ENCODE results near the gene STK4.

The STK4 gene

DNA sequence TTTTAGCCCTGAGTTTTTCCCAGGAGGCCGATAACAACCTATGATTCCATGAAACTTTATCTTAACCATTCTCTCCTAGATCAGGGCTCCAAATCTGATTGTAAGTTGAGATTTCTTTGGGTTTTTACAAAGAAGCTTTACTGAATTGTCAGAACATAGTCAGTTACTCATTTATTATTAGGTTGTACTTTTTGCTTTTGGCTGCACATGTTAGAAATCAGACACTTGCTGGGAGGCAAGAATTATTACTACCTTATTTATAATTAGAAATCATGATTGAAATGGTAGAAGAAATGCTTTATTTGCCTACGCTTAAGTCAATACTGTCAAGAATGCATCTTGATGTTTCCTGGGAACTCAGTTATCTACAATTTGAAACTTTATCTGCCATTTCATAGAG is 71.3 kb downstream of the STK4 start:
- no peak for DNase-seq (ENCODE audit: low spot score)
- H3K27ac ChIP-seq = no peak overlapping the region
- no peak overlapping the region for H3K4me3 ChIP-seq
- TF ChIP-seq, protein P1, sequence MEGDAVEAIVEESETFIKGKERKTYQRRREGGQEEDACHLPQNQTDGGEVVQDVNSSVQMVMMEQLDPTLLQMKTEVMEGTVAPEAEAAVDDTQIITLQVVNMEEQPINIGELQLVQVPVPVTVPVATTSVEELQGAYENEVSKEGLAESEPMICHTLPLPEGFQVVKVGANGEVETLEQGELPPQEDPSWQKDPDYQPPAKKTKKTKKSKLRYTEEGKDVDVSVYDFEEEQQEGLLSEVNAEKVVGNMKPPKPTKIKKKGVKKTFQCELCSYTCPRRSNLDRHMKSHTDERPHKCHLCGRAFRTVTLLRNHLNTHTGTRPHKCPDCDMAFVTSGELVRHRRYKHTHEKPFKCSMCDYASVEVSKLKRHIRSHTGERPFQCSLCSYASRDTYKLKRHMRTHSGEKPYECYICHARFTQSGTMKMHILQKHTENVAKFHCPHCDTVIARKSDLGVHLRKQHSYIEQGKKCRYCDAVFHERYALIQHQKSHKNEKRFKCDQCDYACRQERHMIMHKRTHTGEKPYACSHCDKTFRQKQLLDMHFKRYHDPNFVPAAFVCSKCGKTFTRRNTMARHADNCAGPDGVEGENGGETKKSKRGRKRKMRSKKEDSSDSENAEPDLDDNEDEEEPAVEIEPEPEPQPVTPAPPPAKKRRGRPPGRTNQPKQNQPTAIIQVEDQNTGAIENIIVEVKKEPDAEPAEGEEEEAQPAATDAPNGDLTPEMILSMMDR (IDR thresholded peaks at IDR 0.05) = no peak

DNA sequence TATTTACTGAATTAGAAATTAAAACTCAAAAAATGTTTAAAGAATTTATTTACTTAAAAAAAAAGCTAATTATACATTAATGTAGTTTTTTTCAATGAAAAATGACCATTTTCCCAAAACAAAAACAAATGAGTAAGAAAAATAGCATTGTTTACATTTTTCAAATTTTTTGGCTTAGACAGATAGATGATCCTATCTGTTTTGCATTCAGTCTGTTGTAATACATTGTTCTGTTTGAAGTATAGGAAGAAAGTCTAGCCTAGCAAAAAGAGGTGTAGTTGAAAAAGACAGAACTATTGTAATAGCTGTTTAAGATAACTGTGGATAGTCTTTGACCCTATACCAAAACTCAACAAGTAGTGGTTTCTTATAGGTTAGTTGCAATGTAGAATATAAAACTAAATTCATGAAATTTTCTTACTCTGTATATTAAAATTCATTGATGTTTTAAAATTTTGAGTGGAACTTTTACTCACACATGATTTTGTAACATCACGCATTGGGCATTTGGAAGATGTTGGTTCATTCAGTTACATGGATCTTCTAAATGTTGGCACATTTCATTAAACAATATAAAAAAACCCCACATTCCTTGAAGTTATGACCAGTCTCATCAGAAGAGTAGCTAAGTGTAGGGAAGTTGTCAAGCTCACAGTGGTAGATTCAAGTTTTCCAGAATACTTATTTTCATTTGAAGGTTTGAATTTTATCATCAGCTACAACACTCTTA is 72.6 kb downstream of the STK4 start:
- Histone ChIP-seq H3K4me3 (no peak overlapping the region), H3K27ac (no peak overlapping the region)
- DNase-seq (ENCODE audit: low spot score) = no peak
- TF ChIP-seq, protein P1 (IDR thresholded peaks at IDR 0.05) = no peak

DNA sequence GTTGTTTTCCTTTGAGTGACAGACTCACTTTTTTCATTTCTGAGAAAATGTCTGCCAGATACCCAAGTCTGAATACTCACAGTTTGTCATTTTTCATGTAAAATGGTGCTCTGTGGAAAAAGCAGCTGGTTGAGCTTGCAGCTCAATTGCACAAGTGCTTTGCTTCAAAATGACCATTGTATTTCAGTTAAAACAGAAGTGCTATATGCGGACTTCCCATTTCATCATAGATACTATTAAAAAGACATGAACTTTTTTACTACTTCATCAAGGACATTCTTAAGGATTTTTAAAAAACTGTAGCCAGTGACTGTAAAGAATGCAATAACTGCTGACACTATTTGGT is 73.1 kb downstream of the STK4 start:
- H3K27ac ChIP-seq = no peak overlapping the region
- TF ChIP-seq, protein P1 (IDR thresholded peaks at IDR 0.05) = no peak
- H3K4me3 ChIP-seq = no peak overlapping the region
- DNase-seq (ENCODE audit: low spot score) = no peak

DNA sequence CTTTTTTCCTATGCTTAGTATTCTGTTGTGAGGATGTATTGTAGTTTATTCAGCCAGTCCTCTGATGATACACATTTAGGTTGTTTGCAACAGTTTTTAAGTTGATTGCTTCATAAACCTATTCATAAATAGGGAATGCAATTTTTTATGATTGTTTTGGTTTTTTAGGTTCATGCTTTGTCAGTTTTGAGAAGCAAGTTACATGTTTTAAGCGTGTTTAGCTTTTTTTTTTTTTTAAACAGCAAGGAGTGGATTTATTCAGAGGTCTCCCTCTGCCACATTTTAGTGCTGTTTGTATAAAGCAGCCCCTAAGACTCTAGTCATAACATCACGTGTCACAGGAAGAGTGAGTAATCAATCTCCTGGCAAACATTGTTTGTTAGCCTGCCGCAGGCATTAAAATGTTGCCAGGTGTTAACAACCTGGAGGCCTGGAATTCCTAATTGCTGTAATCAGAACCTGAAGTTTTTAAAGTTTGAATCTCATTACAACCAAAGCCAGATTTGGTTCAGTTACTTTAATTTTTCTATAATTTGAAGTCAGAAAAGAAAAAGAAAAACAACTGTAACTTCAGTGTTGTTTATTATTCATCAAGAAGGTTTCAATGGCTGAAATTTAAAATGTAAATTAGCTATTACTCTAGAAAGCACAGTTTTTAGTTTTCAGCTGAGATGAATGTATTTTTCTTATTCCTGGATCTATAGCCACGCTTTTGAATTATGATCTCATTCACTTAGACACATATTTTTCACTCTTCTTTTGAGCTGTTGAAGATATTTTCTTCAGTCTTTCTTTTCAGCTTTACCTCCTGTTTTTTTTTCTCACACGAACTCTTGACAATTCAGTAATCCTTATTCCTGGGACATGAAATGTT is 75.4 kb downstream of the STK4 start:
- H3K27ac ChIP-seq = no peak overlapping the region
- no peak for DNase-seq (ENCODE audit: low spot score)

DNA sequence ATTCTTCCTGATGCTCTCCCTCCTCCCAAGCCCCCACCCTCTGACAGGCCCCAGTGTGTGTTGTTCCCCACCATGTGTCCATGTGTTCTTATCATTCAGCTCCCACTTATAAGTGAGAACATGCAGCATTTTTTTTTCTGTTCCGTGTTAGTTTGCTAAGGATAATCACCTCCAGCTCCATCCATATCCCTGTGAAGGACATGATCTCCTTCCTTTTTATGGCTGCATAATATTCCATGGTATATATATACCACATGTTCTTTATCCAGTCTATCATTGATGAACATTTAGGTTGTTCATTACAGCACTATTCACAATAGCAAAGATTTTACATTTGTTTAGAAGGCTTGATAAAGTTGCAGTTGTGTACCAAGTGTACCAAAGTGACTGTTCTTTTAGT is 76.7 kb downstream of the STK4 start:
- no peak for DNase-seq (ENCODE audit: low spot score)
- TF ChIP-seq, protein P1 (IDR thresholded peaks at IDR 0.05) = no peak
- H3K4me3 ChIP-seq = no peak overlapping the region
- no peak overlapping the region for H3K27ac ChIP-seq

More for the DNA sequence above, 75.4 kb downstream of the STK4 start:
- TF ChIP-seq, protein P1 (IDR thresholded peaks at IDR 0.05) = no peak
- no peak overlapping the region for H3K4me3 ChIP-seq

DNA sequence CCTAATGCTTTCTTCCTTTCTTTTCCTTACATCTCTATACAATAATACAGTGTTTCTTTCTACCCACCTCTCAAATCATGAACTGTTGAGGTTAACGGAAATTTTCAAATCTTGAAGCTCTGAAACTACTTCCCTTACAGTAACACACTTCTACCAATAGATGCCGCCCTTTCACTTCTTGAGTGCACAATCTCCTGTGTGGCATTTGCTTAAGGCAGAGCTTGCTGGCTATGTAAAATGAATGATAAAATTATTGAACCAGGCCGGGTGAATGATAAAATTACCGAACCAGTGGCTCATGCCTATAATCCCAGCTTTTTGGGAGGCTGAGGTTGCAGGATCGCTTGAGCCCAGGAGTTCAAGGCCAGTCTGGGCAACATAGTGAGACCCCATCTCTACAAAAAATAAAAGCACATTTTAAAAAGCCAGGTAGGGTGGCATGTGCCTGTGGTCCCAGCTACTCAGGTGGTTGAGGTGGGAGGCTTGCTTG is 77.8 kb downstream of the STK4 start:
- DNase-seq (ENCODE audit: low spot score) = no peak
- Histone ChIP-seq H3K4me3 (no peak overlapping the region), H3K27ac (no peak overlapping the region)
- TF ChIP-seq, protein P1 (IDR thresholded peaks at IDR 0.05) = peak; percentile 67

Measured in coronary artery (tissue), 2 donors.